ENCODE measurements around the gene SLC25A38.

GRCh38 chr3:39398700-39399099 lies 15.5 kb downstream of the SLC25A38 start:
- TF ChIP-seq IRF1 (CRISPR knock-in tag; IDR thresholded peaks at IDR 0.05; ENCODE audit: borderline replicate concordance): no peak
- no peak for TF ChIP-seq MLLT1 (IDR thresholded peaks at IDR 0.05)
- no peak for TF ChIP-seq ATF3 (IDR thresholded peaks at IDR 0.05)
- no peak for TF ChIP-seq ATF3 (CRISPR knock-in tag; conservative IDR thresholded peaks at IDR 0.05)
- no peak for TF ChIP-seq SMAD2 (IDR thresholded peaks at IDR 0.05; ENCODE audit: low read depth, low read length)
- TF ChIP-seq LEF1 (IDR thresholded peaks at IDR 0.05): no peak
- no peak for TF ChIP-seq TAF1 (IDR thresholded peaks at IDR 0.05; ENCODE audit: control insufficient read depth, extremely low read depth, insufficient read depth, low read length, severe bottlenecking)
- TF ChIP-seq RB1 (IDR thresholded peaks at IDR 0.05; ENCODE audit: low read depth): no peak
- no peak for TF ChIP-seq ZNF830 (CRISPR knock-in tag; IDR thresholded peaks at IDR 0.05)
- peak; percentile 19 to 40 (median 22); a peak in 2 of 6 replicates for TF ChIP-seq CTCF (IDR thresholded peaks at IDR 0.05 in 2 of 3, conservative IDR thresholded peaks at IDR 0.05 in 1 of 3; ENCODE audit: insufficient read depth in 2 of 3, low read depth in 1 of 3, low read length in 3 of 3)
- no peak for TF ChIP-seq CEBPB (tag; IDR thresholded peaks at IDR 0.05)
- no peak for TF ChIP-seq TCFL5 (CRISPR knock-in tag; conservative IDR thresholded peaks at IDR 0.05)
- TF ChIP-seq ATF4 (CRISPR knock-in tag; IDR thresholded peaks at IDR 0.05): no peak
- no peak for TF ChIP-seq FOXK2 (conservative IDR thresholded peaks at IDR 0.05 in 1 of 2, IDR thresholded peaks at IDR 0.05 in 1 of 2; ENCODE audit: low read depth in 2 of 2)

Data from K562 (cell line).